RWPE2 (cell line): Measurements from ENCODE around the gene MYO3A.

Source experiments
- ATAC-seq: fragments of 200-7000 bp; cut with Tn5 transposase; 3 replicates; pipeline ENCODE4 v1.9.1; 2021; ENCODE audit warnings: low read depth
- DNase-seq: peaks from one replicate; pipeline ENCODE4 v3.0.0-alpha.2; 2020; ENCODE audit warnings: low spot score
- H3K27ac ChIP-seq: fragments of 450-650 bp; 2 replicates; pipeline ENCODE4 v1.5.1; 2017; ENCODE audit warnings: mild to moderate bottlenecking; ENCODE audit not compliant: poor library complexity, severe bottlenecking
- H3K27me3 ChIP-seq: fragments of 250-450 bp; sonication (Bioruptor Pico); 2 replicates; pipeline ENCODE4 v1.5.1; 2021; ENCODE audit warnings: mild to moderate bottlenecking, moderate library complexity; ENCODE audit not compliant: insufficient read depth, poor library complexity, severe bottlenecking
- H3K36me3 ChIP-seq: fragments of 250-450 bp; sonication (Bioruptor Pico); 2 replicates; pipeline ENCODE4 v1.5.1; 2020; ENCODE audit warnings: low read depth, mild to moderate bottlenecking, moderate library complexity
- H3K4me1 ChIP-seq: fragments of 250-450 bp; sonication (Bioruptor Pico); 2 replicates; pipeline ENCODE4 v1.5.1; 2021; ENCODE audit warnings: mild to moderate bottlenecking, moderate library complexity; ENCODE audit not compliant: insufficient read depth, poor library complexity, severe bottlenecking
- H3K4me3 ChIP-seq: fragments of 250-450 bp; sonication (Bioruptor Pico); 2 replicates; pipeline ENCODE4 v1.5.1; 2021; ENCODE audit warnings: mild to moderate bottlenecking, moderate library complexity; ENCODE audit not compliant: severe bottlenecking
- H3K9me3 ChIP-seq: fragments of 250-450 bp; sonication (Bioruptor Pico); 2 replicates; pipeline ENCODE4 v1.5.1; 2021; ENCODE audit warnings: mild to moderate bottlenecking, moderate library complexity; ENCODE audit not compliant: severe bottlenecking
- TF ChIP-seq, protein P1 (sequence below): fragments of 450-650 bp; IDR thresholded peaks from one replicate; pipeline ENCODE4 v1.5.1; 2017; ENCODE audit warnings: mild to moderate bottlenecking, moderate library complexity; ENCODE audit not compliant: poor library complexity, severe bottlenecking

The MYO3A gene

DNA sequence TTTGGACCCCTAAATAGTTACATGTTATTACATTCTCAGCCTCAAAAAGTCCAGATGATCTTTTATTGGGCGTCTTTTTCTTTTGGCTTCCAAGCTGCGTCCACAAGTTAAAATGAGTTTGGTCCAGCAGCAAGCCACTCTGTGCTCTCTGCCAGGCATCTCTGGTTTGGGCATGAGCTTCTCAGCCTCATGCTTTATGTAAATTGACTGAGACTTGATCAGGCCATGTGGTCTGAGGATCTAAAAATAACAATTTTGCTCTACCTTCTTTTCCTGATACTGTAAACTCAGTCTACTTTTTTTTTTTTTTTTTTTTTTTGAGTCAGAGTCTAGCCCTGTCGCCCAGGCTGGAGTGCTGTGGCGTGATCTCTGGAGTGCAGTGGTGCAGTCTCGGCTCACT is 298.1 kb downstream of the MYO3A start:
- Histone ChIP-seq H3K27ac (no peak overlapping the region), H3K27me3 (no peaks in the 10 kb centered on the region), H3K4me3 (no peak overlapping the region), H3K36me3 (no peaks in the 10 kb centered on the region), H3K9me3 (no peaks in the 10 kb centered on the region), H3K4me1 (no peaks in the 10 kb centered on the region)
- ATAC-seq (no peak), DNase-seq (no peak)
- TF ChIP-seq, protein P1, sequence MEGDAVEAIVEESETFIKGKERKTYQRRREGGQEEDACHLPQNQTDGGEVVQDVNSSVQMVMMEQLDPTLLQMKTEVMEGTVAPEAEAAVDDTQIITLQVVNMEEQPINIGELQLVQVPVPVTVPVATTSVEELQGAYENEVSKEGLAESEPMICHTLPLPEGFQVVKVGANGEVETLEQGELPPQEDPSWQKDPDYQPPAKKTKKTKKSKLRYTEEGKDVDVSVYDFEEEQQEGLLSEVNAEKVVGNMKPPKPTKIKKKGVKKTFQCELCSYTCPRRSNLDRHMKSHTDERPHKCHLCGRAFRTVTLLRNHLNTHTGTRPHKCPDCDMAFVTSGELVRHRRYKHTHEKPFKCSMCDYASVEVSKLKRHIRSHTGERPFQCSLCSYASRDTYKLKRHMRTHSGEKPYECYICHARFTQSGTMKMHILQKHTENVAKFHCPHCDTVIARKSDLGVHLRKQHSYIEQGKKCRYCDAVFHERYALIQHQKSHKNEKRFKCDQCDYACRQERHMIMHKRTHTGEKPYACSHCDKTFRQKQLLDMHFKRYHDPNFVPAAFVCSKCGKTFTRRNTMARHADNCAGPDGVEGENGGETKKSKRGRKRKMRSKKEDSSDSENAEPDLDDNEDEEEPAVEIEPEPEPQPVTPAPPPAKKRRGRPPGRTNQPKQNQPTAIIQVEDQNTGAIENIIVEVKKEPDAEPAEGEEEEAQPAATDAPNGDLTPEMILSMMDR: no peak

DNA sequence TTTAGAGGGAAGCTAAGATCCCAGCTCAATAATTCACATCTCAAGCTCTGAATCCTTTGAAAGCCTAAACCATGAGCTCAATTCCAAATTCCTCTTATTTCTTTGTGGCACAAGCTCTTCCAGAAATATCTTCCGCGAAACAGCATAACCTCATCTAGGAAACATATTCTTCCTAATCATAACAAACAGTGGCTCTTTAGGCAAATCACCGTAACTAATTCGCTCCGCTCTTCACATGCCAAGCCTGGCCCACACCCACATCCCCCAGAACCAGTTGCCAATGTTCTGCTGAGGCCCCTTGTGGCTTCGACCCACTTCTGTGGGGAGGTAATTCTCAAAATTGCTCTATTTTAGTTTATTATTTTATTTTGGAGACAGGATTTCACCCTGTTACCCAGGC is 301.7 kb downstream of the MYO3A start:
- ATAC-seq (no peak), DNase-seq (no peak)
- Histone ChIP-seq H3K4me1 (no peaks in the 10 kb centered on the region), H3K4me3 (no peak overlapping the region), H3K9me3 (no peaks in the 10 kb centered on the region), H3K27me3 (no peaks in the 10 kb centered on the region), H3K27ac (no peak overlapping the region), H3K36me3 (no peaks in the 10 kb centered on the region)
- TF ChIP-seq, protein P1: no peak

DNA sequence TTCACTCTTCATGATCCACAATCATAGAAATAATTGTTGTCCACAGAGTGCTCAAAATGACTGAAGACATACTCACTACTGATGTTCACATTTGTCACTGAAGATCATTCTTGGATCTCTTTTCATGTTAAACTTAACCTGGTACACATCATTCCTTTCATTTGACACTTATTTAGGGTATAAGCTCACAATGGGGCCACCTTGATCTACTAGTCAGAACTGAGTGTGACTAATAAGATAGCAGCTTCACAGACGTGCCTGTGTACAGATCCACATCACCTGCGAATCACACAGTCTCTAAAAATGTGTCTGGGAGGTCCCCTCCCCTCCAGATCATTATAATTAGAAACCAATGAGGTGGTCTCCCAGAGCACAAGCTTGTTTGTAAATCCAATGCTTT is 304.3 kb downstream of the MYO3A start:
- Histone ChIP-seq H3K9me3 (no peaks in the 10 kb centered on the region), H3K4me1 (no peaks in the 10 kb centered on the region), H3K4me3 (no peak overlapping the region), H3K27ac (no peak overlapping the region), H3K36me3 (no peaks in the 10 kb centered on the region), H3K27me3 (peaks cover 6% of the 10 kb centered on the region)
- ATAC-seq (no peak), DNase-seq (no peak)
- TF ChIP-seq, protein P1: no peak

DNA sequence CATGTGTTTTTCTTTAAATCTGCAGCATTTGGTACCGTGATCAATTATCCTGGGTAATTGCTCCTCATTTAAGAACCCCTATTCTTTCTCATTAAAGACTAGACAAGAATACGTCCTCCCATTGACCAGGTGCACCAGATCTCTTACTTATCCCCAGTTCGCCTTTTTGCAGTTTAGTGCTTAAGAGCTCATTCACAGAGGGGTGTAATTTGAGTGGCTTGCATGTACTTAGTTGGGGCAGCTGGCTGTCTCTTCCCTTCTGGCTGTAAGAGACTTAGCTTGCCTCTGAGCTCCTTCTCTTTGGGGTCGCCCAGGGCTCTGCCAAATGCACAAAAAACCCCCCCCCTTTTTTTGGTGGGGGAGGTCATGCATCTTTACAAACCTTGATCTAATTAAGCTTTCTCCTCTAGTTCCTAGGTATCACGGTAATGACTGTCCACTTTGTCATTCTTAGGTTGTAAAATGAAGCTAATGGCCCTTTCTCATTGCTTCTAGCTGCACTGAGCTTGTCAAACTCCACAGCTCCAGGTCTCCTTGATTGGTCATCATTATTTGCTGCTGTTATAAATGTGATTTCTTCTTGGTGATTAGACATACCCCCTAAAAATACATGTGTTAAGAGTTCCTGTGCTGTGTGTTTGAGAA is 308.8 kb downstream of the MYO3A start:
- Histone ChIP-seq H3K4me1 (no peaks in the 10 kb centered on the region), H3K27me3 (peaks cover 6% of the 10 kb centered on the region), H3K9me3 (no peaks in the 10 kb centered on the region), H3K36me3 (no peaks in the 10 kb centered on the region), H3K4me3 (no peak overlapping the region), H3K27ac (no peak overlapping the region)
- no peak for ATAC-seq
- TF ChIP-seq, protein P1: no peak
- no peak for DNase-seq

DNA sequence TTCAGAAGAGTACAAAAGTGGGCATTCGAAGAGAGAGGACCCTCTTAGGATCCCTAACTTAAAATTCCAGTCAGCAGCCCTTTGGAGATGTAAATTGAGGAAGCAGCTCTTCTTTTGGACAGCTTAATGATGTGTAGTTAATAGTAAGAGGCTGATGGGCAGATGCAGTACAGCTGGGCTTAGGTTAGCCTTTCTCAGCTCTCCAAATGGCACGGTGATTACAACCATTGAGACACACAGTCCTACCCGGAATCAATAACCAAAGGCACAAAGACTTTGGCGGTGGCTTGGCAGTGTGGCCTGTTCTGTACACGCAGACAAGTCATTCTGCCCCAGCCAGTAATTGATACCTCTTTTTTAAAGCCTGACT is 309.3 kb downstream of the MYO3A start:
- H3K4me1 ChIP-seq: no peaks in the 10 kb centered on the region
- H3K9me3 ChIP-seq: no peaks in the 10 kb centered on the region
- H3K4me3 ChIP-seq: no peak overlapping the region
- ATAC-seq: no peak
- TF ChIP-seq, protein P1: no peak
- H3K27me3 ChIP-seq: peaks cover 6% of the 10 kb centered on the region
- H3K36me3 ChIP-seq: no peaks in the 10 kb centered on the region
- H3K27ac ChIP-seq: no peak overlapping the region
- no peak for DNase-seq
